T-helper 22 cell (primary cell): Measurements from ENCODE around the gene MAGI1.
"Not testable (repeated sequence)": the region's sequence is repeated elsewhere in the genome, so short reads cannot be mapped to it uniquely, and the experiment has no call there.

ENCODE experiments used
- DNase-seq: peaks from one replicate; pipeline ENCODE4 v3.0.0-alpha.2; 2020; ENCODE audit warnings: low read depth

Gene MAGI1

GRCh38 chr3:66038726-66039589 is at the start of gene MAGI1:
Gene MAGI1 (minus strand): TSS chr3:66038918. CDS start chr3:66038308, 610 bp downstream.
- DNase-seq: no peak

GRCh38 chr3:66083784-66084213 is 45.1 kb upstream of the MAGI1 start:
- no peak for DNase-seq

GRCh38 chr3:66083096-66083678 is 44.5 kb upstream of the MAGI1 start:
- no peak for DNase-seq

- DNase-seq: no peak
Observed at GRCh38 chr3:66082679-66083078, 44.0 kb upstream of the MAGI1 start.

- DNase-seq: no peak
Observed at GRCh38 chr3:66080167-66080566, 41.4 kb upstream of the MAGI1 start.

- DNase-seq: no peak
Observed at GRCh38 chr3:66077973-66078372, 39.3 kb upstream of the MAGI1 start.

GRCh38 chr3:66076861-66077470 is 38.2 kb upstream of the MAGI1 start:
- DNase-seq: no peak

- DNase-seq: no peak
Observed at GRCh38 chr3:66075281-66075680, 36.6 kb upstream of the MAGI1 start.

- DNase-seq: no peak
Observed at GRCh38 chr3:66073464-66074141, 34.9 kb upstream of the MAGI1 start.

- DNase-seq: no peak
Observed at GRCh38 chr3:66068255-66068654, 29.5 kb upstream of the MAGI1 start.

GRCh38 chr3:66066963-66067617 is 28.4 kb upstream of the MAGI1 start:
- DNase-seq: no peak

GRCh38 chr3:66055289-66055688 is 16.6 kb upstream of the MAGI1 start:
- no peak for DNase-seq

GRCh38 chr3:66053550-66054094 is 14.9 kb upstream of the MAGI1 start:
- DNase-seq: no peak

GRCh38 chr3:66052721-66053549 is 14.2 kb upstream of the MAGI1 start:
- DNase-seq: no peak

GRCh38 chr3:66050821-66051220 is 12.1 kb upstream of the MAGI1 start:
- no peak for DNase-seq

- no peak for DNase-seq
Observed at GRCh38 chr3:66048051-66048395, 9.3 kb upstream of the MAGI1 start.

GRCh38 chr3:66047311-66048050 is 8.8 kb upstream of the MAGI1 start:
- no peak for DNase-seq

GRCh38 chr3:66046321-66046720 is 7.6 kb upstream of the MAGI1 start:
- DNase-seq: not testable (repeated sequence)

GRCh38 chr3:66041828-66042227 is 3.1 kb upstream of the MAGI1 start:
- no peak for DNase-seq

GRCh38 chr3:66041116-66041515 is 2.4 kb upstream of the MAGI1 start:
- DNase-seq: no peak
